ENCODE measurements around the gene PLEKHG7. TPM values are rescaled to one million over a fixed set of nuclear protein-coding genes. Genes with fewer than 3 reads are reported as not detected.
"Not testable (repeated sequence)": the region's sequence is repeated elsewhere in the genome, so short reads cannot be mapped to it uniquely, and the experiment has no call there.

PLEKHG7 gene
- total and polyA plus RNA-seq, 2 donors from 2014 or later: 0.45 to 1.5 TPM

GRCh38 chr12:92786045-92786444 is 83.3 kb downstream of the PLEKHG7 start:
- peaks cover 0 to 5% (median 2%) of the 10 kb centered on the region in 3 donors for H3K4me1 ChIP-seq (ENCODE audit: control insufficient read depth in 2 of 3, insufficient read depth in 2 of 3, low read depth in 1 of 3, low read length in 3 of 3)
- H3K36me3 ChIP-seq (ENCODE audit: control insufficient read depth in 2 of 3, insufficient read depth in 3 of 3, low read length in 3 of 3): peaks cover 0 to 2% (median 0%) of the 10 kb centered on the region in 3 donors
- DNase-seq: no peak
- TF ChIP-seq, protein P1, sequence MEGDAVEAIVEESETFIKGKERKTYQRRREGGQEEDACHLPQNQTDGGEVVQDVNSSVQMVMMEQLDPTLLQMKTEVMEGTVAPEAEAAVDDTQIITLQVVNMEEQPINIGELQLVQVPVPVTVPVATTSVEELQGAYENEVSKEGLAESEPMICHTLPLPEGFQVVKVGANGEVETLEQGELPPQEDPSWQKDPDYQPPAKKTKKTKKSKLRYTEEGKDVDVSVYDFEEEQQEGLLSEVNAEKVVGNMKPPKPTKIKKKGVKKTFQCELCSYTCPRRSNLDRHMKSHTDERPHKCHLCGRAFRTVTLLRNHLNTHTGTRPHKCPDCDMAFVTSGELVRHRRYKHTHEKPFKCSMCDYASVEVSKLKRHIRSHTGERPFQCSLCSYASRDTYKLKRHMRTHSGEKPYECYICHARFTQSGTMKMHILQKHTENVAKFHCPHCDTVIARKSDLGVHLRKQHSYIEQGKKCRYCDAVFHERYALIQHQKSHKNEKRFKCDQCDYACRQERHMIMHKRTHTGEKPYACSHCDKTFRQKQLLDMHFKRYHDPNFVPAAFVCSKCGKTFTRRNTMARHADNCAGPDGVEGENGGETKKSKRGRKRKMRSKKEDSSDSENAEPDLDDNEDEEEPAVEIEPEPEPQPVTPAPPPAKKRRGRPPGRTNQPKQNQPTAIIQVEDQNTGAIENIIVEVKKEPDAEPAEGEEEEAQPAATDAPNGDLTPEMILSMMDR (IDR thresholded peaks at IDR 0.05; ENCODE audit: borderline replicate concordance, extremely low read depth, insufficient read depth): no peak
- H3K9ac ChIP-seq (ENCODE audit: low read length in 3 of 3): no peak overlapping the region
- H3K27me3 ChIP-seq (ENCODE audit: control insufficient read depth, insufficient read depth, low read length): no peaks in the 10 kb centered on the region
- no peak for FAIRE-seq
- no peaks in the 10 kb centered on the region for H3K9me3 ChIP-seq (ENCODE audit: control insufficient read depth in 2 of 3, insufficient read depth in 1 of 3, low read length in 3 of 3)
- no peak overlapping the region for H3K4me3 ChIP-seq (ENCODE audit: low read length in 3 of 3)
- intact Hi-C loops (cut with DNase I): no loop called here
- H3K27ac ChIP-seq (ENCODE audit: low read depth in 2 of 2, low read length in 2 of 2): no peak overlapping the region

- H3K9me3 ChIP-seq (ENCODE audit: control insufficient read depth in 2 of 3, insufficient read depth in 1 of 3, low read length in 3 of 3); H3K27ac ChIP-seq (ENCODE audit: low read depth in 2 of 2, low read length in 2 of 2); H3K4me3 ChIP-seq (ENCODE audit: low read length in 3 of 3); H3K36me3 ChIP-seq (ENCODE audit: control insufficient read depth in 2 of 3, insufficient read depth in 3 of 3, low read length in 3 of 3); intact Hi-C loops (cut with DNase I); H3K27me3 ChIP-seq (ENCODE audit: control insufficient read depth, insufficient read depth, low read length); H3K9ac ChIP-seq (ENCODE audit: low read length in 3 of 3); FAIRE-seq; H3K4me1 ChIP-seq (ENCODE audit: control insufficient read depth in 2 of 3, insufficient read depth in 2 of 3, low read depth in 1 of 3, low read length in 3 of 3); DNase-seq: not testable (repeated sequence)
Measured at GRCh38 chr12:92794356-92794755, 91.6 kb downstream of the PLEKHG7 start.

- Histone ChIP-seq H3K9me3 (ENCODE audit: control insufficient read depth in 2 of 3, insufficient read depth in 1 of 3, low read length in 3 of 3) (no peaks in the 10 kb centered on the region), H3K4me3 (ENCODE audit: low read length in 3 of 3) (no peak overlapping the region), H3K9ac (ENCODE audit: low read length in 3 of 3) (no peak overlapping the region), H3K27me3 (ENCODE audit: control insufficient read depth, insufficient read depth, low read length) (no peaks in the 10 kb centered on the region), H3K4me1 (ENCODE audit: control insufficient read depth in 2 of 3, insufficient read depth in 2 of 3, low read depth in 1 of 3, low read length in 3 of 3) (no peaks in the 10 kb centered on the region), H3K36me3 (ENCODE audit: control insufficient read depth in 2 of 3, insufficient read depth in 3 of 3, low read length in 3 of 3) (peaks cover 0 to 2% (median 0%) of the 10 kb centered on the region in 3 donors), H3K27ac (ENCODE audit: low read depth in 2 of 2, low read length in 2 of 2) (no peak overlapping the region)
- DNase-seq: no peak
- TF ChIP-seq, protein P1 (IDR thresholded peaks at IDR 0.05; ENCODE audit: borderline replicate concordance, extremely low read depth, insufficient read depth): no peak
- FAIRE-seq: no peak
- intact Hi-C loops (cut with DNase I): no loop called here
Measured at GRCh38 chr12:92794814-92795213, 92.0 kb downstream of the PLEKHG7 start.

DNA sequence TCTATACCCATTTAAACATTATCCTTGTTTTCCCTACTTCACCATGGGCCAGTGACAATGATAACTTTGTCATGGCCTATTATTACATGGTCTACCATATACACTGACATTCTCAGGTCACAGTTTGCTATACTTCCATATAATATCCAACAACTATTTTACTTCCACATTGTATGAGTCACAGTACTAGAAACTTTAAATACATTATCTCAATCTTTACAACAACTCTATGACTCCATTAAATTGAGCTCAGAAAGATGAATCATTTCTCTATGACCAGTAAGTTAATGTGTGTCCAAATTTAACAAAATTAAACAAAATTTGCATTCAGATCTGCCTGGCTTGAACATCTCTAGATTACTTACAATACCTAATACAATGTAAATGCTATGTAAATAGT is 93.9 kb downstream of the PLEKHG7 start:
- no peak for DNase-seq
- TF ChIP-seq, protein P1 (IDR thresholded peaks at IDR 0.05; ENCODE audit: borderline replicate concordance, extremely low read depth, insufficient read depth): no peak

More for the DNA sequence above, 93.9 kb downstream of the PLEKHG7 start:
- H3K27me3 ChIP-seq (ENCODE audit: control insufficient read depth, insufficient read depth, low read length): no peaks in the 10 kb centered on the region
- no peak overlapping the region for H3K9ac ChIP-seq (ENCODE audit: low read length in 3 of 3)
- intact Hi-C loops (cut with DNase I): no loop called here
- H3K36me3 ChIP-seq (ENCODE audit: control insufficient read depth in 2 of 3, insufficient read depth in 3 of 3, low read length in 3 of 3): peaks cover 0 to 2% (median 0%) of the 10 kb centered on the region in 3 donors
- H3K4me3 ChIP-seq (ENCODE audit: low read length in 3 of 3): no peak overlapping the region
- no peak overlapping the region for H3K27ac ChIP-seq (ENCODE audit: low read depth in 2 of 2, low read length in 2 of 2)
- FAIRE-seq: no peak
- no peaks in the 10 kb centered on the region for H3K4me1 ChIP-seq (ENCODE audit: control insufficient read depth in 2 of 3, insufficient read depth in 2 of 3, low read depth in 1 of 3, low read length in 3 of 3)
- H3K9me3 ChIP-seq (ENCODE audit: control insufficient read depth in 2 of 3, insufficient read depth in 1 of 3, low read length in 3 of 3): no peaks in the 10 kb centered on the region
